ENCODE data around the gene LGR4.
"Not testable (repeated sequence)": the region's sequence is repeated elsewhere in the genome, so short reads cannot be mapped to it uniquely, and the experiment has no call there.

The LGR4 gene

DNA sequence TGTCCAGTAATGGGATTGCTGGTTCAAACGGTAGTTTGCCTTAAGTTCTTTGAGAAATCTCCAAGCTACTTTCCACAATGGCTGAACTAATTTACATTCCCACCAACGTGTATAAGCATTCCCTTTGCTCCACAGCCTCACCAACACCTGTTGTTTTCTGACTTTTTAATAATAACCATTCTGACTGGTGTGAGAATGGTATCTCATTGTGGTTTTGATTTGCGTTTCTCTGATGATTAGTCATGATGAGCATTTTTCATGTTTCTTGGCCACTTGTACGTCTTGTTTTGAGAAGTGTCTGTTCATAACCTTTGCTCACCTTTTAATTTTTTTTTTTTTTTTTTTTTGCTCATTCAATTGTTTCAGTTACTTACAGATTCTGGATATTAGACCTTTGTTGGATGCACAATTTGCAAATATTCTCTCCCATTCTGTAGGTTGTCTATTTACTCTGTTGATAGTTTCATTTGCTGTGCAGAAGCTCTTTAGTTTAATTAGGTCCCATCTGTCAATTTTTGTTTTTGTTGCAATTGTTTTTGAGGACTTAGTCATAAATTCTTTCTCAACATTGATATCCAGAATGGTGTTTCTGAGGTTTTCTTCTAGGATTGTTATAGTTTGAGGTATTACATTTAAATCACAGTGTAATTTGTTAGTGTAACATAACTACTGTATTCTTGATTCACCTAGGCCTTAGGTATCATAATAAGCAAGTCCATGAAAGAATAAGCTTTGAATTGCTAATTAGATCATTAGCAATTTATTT, 142.5 kb downstream of the LGR4 start:
- TF ChIP-seq, protein P1, sequence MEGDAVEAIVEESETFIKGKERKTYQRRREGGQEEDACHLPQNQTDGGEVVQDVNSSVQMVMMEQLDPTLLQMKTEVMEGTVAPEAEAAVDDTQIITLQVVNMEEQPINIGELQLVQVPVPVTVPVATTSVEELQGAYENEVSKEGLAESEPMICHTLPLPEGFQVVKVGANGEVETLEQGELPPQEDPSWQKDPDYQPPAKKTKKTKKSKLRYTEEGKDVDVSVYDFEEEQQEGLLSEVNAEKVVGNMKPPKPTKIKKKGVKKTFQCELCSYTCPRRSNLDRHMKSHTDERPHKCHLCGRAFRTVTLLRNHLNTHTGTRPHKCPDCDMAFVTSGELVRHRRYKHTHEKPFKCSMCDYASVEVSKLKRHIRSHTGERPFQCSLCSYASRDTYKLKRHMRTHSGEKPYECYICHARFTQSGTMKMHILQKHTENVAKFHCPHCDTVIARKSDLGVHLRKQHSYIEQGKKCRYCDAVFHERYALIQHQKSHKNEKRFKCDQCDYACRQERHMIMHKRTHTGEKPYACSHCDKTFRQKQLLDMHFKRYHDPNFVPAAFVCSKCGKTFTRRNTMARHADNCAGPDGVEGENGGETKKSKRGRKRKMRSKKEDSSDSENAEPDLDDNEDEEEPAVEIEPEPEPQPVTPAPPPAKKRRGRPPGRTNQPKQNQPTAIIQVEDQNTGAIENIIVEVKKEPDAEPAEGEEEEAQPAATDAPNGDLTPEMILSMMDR (IDR thresholded peaks at IDR 0.05; ENCODE audit: control insufficient read depth, insufficient read depth, low read depth, low read length, missing control alignments), result no peak
- DNase-seq (ENCODE audit: low read depth), result no peak
- no peak overlapping the region for H3K4me3 ChIP-seq (ENCODE audit: control insufficient read depth, low read depth, low read length)

DNA sequence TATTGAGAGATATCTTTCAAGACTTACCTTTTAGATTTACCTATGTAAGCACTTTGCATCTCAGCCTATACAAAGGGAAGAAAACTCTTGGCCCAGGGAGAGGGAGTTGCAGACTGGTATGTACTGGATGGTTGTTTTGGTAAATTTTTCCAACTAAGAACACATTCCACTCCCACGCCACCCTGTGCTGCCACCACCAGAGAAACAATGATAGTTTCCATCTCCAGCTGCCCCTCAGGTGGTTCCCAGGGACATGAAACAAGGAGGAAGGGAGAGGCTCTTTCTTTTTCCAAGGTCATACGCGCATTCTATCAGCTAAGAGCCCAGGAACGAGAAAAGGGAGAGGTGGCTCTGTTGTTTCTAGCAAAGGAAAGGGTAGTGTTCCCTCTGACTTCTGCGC, 144.0 kb downstream of the LGR4 start:
- H3K4me3 ChIP-seq (ENCODE audit: control insufficient read depth, low read depth, low read length), result no peak overlapping the region
- TF ChIP-seq, protein P1 (IDR thresholded peaks at IDR 0.05; ENCODE audit: control insufficient read depth, insufficient read depth, low read depth, low read length, missing control alignments), result no peak
- no peak for DNase-seq (ENCODE audit: low read depth)

DNA sequence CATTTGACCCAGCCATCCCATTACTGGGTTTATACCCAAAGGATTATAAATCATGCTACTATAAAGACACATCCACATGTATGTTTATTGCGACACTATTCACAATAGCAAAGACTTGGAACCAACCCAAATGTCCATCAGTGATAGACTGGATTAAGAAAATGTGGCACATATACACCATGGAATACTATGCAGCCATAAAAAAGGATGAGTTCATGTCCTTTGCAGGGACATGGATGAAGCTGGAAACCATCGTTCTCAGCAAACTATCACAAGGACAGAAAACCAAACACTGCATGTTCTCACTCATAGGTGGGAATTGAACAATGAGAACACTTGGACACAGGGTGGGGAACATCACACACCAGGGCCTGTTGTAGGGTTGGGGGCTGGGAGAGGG, 145.5 kb downstream of the LGR4 start:
- DNase-seq (ENCODE audit: low read depth); H3K4me3 ChIP-seq (ENCODE audit: control insufficient read depth, low read depth, low read length): not testable (repeated sequence)

DNA sequence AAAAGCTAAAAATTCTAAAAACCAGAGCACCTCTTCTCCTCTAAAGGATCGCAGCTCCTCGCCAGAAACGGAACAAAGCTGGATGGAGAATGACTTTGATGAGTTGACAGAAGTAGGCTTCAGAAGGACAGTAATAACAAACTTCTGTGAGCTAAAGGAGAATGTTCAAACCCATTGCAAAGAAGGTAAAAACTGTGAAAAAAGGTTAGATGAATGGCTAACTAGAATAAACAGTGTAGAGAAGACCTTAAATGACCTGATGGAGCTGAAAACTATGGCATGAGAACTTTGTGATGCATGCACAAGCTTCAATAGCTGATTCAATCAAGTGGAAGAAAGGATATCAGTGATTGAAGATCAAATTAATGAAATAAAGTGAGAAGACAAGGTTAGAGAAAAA, 150.4 kb downstream of the LGR4 start:
- H3K4me3 ChIP-seq (ENCODE audit: control insufficient read depth, low read depth, low read length); DNase-seq (ENCODE audit: low read depth): not testable (repeated sequence)

DNA sequence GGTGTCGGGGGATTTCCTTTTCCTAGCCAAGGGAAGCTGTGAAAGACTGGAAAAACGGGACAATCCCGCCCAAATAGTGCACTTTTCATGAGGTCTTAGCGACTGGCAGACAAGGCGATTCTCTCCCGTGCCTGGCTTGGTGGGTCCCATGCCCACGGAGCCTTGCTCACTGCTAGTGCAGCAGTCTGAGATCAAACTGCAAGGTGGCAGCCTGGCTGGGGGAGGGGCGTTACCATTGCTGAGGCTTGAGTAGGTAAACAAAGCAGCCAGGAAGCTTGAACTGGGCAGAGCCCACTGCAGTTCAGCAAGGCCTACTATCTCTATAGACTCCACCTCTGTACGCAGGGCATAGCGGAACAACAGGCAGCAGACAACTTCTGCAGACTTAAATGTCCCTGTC, 151.2 kb downstream of the LGR4 start:
- not testable (repeated sequence) for DNase-seq (ENCODE audit: low read depth); H3K4me3 ChIP-seq (ENCODE audit: control insufficient read depth, low read depth, low read length)

DNA sequence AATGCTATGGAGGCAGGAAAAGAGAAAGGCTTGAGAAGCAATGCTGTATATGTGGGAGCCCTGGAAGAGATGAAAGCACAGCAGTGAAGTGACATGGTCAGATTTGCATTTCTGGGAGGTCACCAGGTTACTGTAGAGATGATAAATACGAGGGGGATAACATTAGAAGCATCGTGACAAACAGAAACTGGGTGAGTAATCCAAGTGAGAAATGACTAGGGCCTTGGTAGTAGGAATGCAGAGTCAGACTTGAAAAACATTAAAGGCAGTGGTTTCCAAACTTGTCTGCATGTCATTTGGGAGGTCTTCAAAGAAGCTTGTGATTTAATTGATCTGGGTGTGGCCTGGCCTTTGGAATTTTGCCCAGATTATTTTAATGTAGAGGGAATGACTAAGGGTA, 153.5 kb downstream of the LGR4 start:
- no peak overlapping the region for H3K4me3 ChIP-seq (ENCODE audit: control insufficient read depth, low read depth, low read length)
- TF ChIP-seq, protein P1 (IDR thresholded peaks at IDR 0.05; ENCODE audit: control insufficient read depth, insufficient read depth, low read depth, low read length, missing control alignments), result no peak
- DNase-seq (ENCODE audit: low read depth), result no peak

DNA sequence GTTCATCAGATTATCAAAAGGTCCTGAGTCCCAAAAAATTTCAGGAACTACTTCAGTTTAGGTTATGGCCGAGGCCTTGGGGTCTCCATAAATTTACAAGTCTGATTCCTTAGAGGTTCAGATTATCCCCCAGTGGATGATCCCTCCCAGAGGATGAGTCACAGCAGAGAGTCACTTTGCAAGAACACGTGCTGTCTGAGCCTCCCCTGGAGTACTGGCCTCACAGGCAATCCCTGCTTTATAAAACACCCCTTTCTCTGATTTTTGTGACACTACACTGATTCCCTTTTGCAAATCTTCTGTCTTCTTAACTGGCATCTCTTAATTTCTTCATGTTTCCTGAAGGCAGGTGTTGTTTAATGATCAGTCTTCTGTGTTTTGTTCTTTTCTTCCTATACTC, 154.8 kb downstream of the LGR4 start:
- DNase-seq (ENCODE audit: low read depth), result no peak
- H3K4me3 ChIP-seq (ENCODE audit: control insufficient read depth, low read depth, low read length), result no peak overlapping the region
- TF ChIP-seq, protein P1 (IDR thresholded peaks at IDR 0.05; ENCODE audit: control insufficient read depth, insufficient read depth, low read depth, low read length, missing control alignments), result no peak

Data from AG09309 (cell line).